ENCODE measurements around the gene PARP2. TPM values are rescaled to one million over a fixed set of nuclear protein-coding genes. Genes with fewer than 3 reads are reported as not detected.

PARP2 gene
- total and polyA plus RNA-seq, 11 donors, result 6.8 to 21.1 (median 16.2) TPM

- Histone ChIP-seq H3K4me3 (no peak overlapping the region), H3K36me3 (peaks cover 2 to 100% (median 98%) of the 10 kb centered on the region in 9 donors), H3K27me3 (no peaks in the 10 kb centered on the region), H3K27ac (no peak overlapping the region), H3K9me3 (no peaks in the 10 kb centered on the region), H3K4me1 (no peaks in the 10 kb centered on the region)
- ATAC-seq, result no peak
- TF ChIP-seq POLR2A (IDR thresholded peaks at IDR 0.05), result no peak
- TF ChIP-seq, protein P1, sequence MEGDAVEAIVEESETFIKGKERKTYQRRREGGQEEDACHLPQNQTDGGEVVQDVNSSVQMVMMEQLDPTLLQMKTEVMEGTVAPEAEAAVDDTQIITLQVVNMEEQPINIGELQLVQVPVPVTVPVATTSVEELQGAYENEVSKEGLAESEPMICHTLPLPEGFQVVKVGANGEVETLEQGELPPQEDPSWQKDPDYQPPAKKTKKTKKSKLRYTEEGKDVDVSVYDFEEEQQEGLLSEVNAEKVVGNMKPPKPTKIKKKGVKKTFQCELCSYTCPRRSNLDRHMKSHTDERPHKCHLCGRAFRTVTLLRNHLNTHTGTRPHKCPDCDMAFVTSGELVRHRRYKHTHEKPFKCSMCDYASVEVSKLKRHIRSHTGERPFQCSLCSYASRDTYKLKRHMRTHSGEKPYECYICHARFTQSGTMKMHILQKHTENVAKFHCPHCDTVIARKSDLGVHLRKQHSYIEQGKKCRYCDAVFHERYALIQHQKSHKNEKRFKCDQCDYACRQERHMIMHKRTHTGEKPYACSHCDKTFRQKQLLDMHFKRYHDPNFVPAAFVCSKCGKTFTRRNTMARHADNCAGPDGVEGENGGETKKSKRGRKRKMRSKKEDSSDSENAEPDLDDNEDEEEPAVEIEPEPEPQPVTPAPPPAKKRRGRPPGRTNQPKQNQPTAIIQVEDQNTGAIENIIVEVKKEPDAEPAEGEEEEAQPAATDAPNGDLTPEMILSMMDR (IDR thresholded peaks at IDR 0.05), result no peak
- intact Hi-C loops (cut with DNase I), result no loop called here
- 87 to 98% (median 94%) methylated on average over 5 of the region's 5 CpGs for WGBS, 4 donors
- DNase-seq, result no peak
Measured at GRCh38 chr14:20383636-20384035, 40.2 kb downstream of the PARP2 start.

GRCh38 chr14:20384321-20384720, 40.9 kb downstream of the PARP2 start:
- Histone ChIP-seq H3K4me3 (no peak overlapping the region), H3K27ac (no peak overlapping the region)
- WGBS, 4 donors, result 88 to 98% (median 89%) methylated on average over 7 of the region's 7 CpGs

GRCh38 chr14:20384886-20385285, 41.5 kb downstream of the PARP2 start:
- peaks cover 2 to 100% (median 98%) of the 10 kb centered on the region in 9 donors for H3K36me3 ChIP-seq
- no peaks in the 10 kb centered on the region for H3K9me3 ChIP-seq
- no peak for TF ChIP-seq POLR2A (IDR thresholded peaks at IDR 0.05)
- TF ChIP-seq, protein P1 (IDR thresholded peaks at IDR 0.05), result no peak
- H3K27me3 ChIP-seq, result no peaks in the 10 kb centered on the region
- H3K27ac ChIP-seq, result no peak overlapping the region
- no peak for DNase-seq
- no peak overlapping the region for H3K4me3 ChIP-seq
- no peaks in the 10 kb centered on the region for H3K4me1 ChIP-seq
- WGBS, 4 donors, result 88 to 100% (median 96%) methylated on average over 5 of the region's 5 CpGs
- intact Hi-C loops (cut with DNase I), result no loop called here
- ATAC-seq, result no peak

More at GRCh38 chr14:20384321-20384720, 40.9 kb downstream of the PARP2 start:
- H3K27me3 ChIP-seq, result no peaks in the 10 kb centered on the region
- no peak for ATAC-seq
- peaks cover 2 to 100% (median 98%) of the 10 kb centered on the region in 9 donors for H3K36me3 ChIP-seq
- H3K9me3 ChIP-seq, result no peaks in the 10 kb centered on the region
- H3K4me1 ChIP-seq, result no peaks in the 10 kb centered on the region
- intact Hi-C loops (cut with DNase I), result no loop called here
- DNase-seq, result no peak
- TF ChIP-seq, protein P1 (IDR thresholded peaks at IDR 0.05), result no peak
- no peak for TF ChIP-seq POLR2A (IDR thresholded peaks at IDR 0.05)

- Histone ChIP-seq H3K4me1 (no peaks in the 10 kb centered on the region), H3K36me3 (peaks cover 2 to 100% (median 98%) of the 10 kb centered on the region in 9 donors), H3K9me3 (no peaks in the 10 kb centered on the region), H3K4me3 (no peak overlapping the region), H3K27ac (no peak overlapping the region), H3K27me3 (no peaks in the 10 kb centered on the region)
- no peak for TF ChIP-seq POLR2A (IDR thresholded peaks at IDR 0.05)
- TF ChIP-seq, protein P1 (IDR thresholded peaks at IDR 0.05), result no peak
- ATAC-seq, result no peak
- WGBS, 4 donors, result 94 to 97% (median 95%) methylated on average over 17 of the region's 17 CpGs
- DNase-seq, result no peak
- intact Hi-C loops (cut with DNase I), result no loop called here
Measured at GRCh38 chr14:20386276-20386855, 42.9 kb downstream of the PARP2 start.
